ENCODE measurements around the gene HOXA2.

DNA sequence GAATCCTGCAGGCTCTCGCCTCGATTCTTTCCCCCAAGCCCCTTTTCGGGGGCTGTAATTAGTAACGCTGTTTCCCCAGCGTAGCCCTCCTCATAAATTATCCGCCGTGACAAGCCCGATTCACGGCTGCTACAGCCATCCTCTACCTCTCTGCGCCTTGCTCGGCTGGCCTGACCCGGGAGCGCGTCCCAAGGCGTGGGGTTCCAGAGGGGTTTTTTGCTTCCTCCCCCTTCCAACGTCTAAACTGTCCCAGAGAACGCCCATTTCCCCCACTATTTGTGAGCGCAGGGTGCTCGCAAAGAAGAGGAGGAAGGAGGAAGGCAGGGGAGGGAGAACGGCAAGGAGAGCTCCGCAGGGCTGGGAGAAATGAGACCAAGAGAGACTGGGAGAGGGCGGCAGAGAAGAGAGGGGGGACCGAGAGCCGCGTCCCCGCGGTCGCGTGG is 40.1 kb upstream of the HOXA2 start:
- TF ChIP-seq, protein P1, sequence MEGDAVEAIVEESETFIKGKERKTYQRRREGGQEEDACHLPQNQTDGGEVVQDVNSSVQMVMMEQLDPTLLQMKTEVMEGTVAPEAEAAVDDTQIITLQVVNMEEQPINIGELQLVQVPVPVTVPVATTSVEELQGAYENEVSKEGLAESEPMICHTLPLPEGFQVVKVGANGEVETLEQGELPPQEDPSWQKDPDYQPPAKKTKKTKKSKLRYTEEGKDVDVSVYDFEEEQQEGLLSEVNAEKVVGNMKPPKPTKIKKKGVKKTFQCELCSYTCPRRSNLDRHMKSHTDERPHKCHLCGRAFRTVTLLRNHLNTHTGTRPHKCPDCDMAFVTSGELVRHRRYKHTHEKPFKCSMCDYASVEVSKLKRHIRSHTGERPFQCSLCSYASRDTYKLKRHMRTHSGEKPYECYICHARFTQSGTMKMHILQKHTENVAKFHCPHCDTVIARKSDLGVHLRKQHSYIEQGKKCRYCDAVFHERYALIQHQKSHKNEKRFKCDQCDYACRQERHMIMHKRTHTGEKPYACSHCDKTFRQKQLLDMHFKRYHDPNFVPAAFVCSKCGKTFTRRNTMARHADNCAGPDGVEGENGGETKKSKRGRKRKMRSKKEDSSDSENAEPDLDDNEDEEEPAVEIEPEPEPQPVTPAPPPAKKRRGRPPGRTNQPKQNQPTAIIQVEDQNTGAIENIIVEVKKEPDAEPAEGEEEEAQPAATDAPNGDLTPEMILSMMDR (IDR thresholded peaks at IDR 0.05; ENCODE audit: low read depth, low read length), result no peak
- no peak for TF ChIP-seq EZH2phosphoT487 (IDR thresholded peaks at IDR 0.05; ENCODE audit: low read depth)

Data from OCI-LY3 (cell line).